ENCODE data around the gene P2RX1.

P2RX1 gene

GRCh38 chr17:3915995-3916696 is at the start of gene P2RX1:
Gene P2RX1, minus strand, starts transcription at chr17:3916465. Its CDS starts 240 bp downstream, at chr17:3916225.
- DNase-seq (ENCODE audit: low read depth, low spot score), result no peak

GRCh38 chr17:3965118-3965800 is 49.0 kb upstream of the P2RX1 start:
- DNase-seq (ENCODE audit: low read depth, low spot score), result no peak

GRCh38 chr17:3964203-3965117 is 48.2 kb upstream of the P2RX1 start, which contains the start of gene ATP2A3:
Gene ATP2A3, minus strand, starts transcription at chr17:3964437. Its CDS starts 146 bp downstream, at chr17:3964291.
- no peak for DNase-seq (ENCODE audit: low read depth, low spot score)

GRCh38 chr17:3963237-3964201 is 47.3 kb upstream of the P2RX1 start:
- no peak for DNase-seq (ENCODE audit: low read depth, low spot score)

GRCh38 chr17:3962965-3963236 is 46.6 kb upstream of the P2RX1 start:
- no peak for DNase-seq (ENCODE audit: low read depth, low spot score)

GRCh38 chr17:3962217-3962964 is 46.1 kb upstream of the P2RX1 start:
- no peak for DNase-seq (ENCODE audit: low read depth, low spot score)

GRCh38 chr17:3961564-3962047 is 45.3 kb upstream of the P2RX1 start:
- DNase-seq (ENCODE audit: low read depth, low spot score), result no peak

GRCh38 chr17:3960764-3961163 is 44.5 kb upstream of the P2RX1 start:
- no peak for DNase-seq (ENCODE audit: low read depth, low spot score)

- no peak for DNase-seq (ENCODE audit: low read depth, low spot score)
Measured at GRCh38 chr17:3959921-3960601, 43.8 kb upstream of the P2RX1 start.

- DNase-seq (ENCODE audit: low read depth, low spot score), result no peak
Measured at GRCh38 chr17:3959295-3959899, 43.1 kb upstream of the P2RX1 start.

- DNase-seq (ENCODE audit: low read depth, low spot score), result no peak
Measured at GRCh38 chr17:3957735-3958599, 41.7 kb upstream of the P2RX1 start.

GRCh38 chr17:3956983-3957382 is 40.7 kb upstream of the P2RX1 start:
- DNase-seq (ENCODE audit: low read depth, low spot score), result no peak

GRCh38 chr17:3956327-3956957 is 40.2 kb upstream of the P2RX1 start:
- DNase-seq (ENCODE audit: low read depth, low spot score), result no peak

GRCh38 chr17:3955673-3955988 is 39.4 kb upstream of the P2RX1 start:
- DNase-seq (ENCODE audit: low read depth, low spot score), result no peak

GRCh38 chr17:3954976-3955672 is 38.9 kb upstream of the P2RX1 start:
- no peak for DNase-seq (ENCODE audit: low read depth, low spot score)

- DNase-seq (ENCODE audit: low read depth, low spot score), result no peak
Measured at GRCh38 chr17:3954086-3954485, 37.8 kb upstream of the P2RX1 start.

GRCh38 chr17:3953542-3953941 is 37.3 kb upstream of the P2RX1 start:
- no peak for DNase-seq (ENCODE audit: low read depth, low spot score)
